Esophagus squamous epithelium (tissue), 4 donors: ENCODE data around the gene SMYD3.

Source experiments
- POLR2A ChIP-seq, 4 donors: fragments of 450-650 bp; IDR thresholded peaks; one replicate each; pipeline ENCODE4 v1.6.1; 2017; ENCODE audit warnings: antibody characterized with exemption in 4 of 4, mild to moderate bottlenecking in 4 of 4, moderate library complexity in 3 of 4
- TF ChIP-seq, protein P1 (sequence below), 6 experiments: fragments of 450-650 bp in 4 of 6; fragments of 200-600 bp in 2 of 6; sonication (generic) in 2 of 6; IDR thresholded peaks; one replicate each; pipeline ENCODE4 v1.5.1; 2016 to 2019; ENCODE audit warnings: antibody characterized with exemption in 6 of 6, mild to moderate bottlenecking in 4 of 6, moderate library complexity in 4 of 6

DNA sequence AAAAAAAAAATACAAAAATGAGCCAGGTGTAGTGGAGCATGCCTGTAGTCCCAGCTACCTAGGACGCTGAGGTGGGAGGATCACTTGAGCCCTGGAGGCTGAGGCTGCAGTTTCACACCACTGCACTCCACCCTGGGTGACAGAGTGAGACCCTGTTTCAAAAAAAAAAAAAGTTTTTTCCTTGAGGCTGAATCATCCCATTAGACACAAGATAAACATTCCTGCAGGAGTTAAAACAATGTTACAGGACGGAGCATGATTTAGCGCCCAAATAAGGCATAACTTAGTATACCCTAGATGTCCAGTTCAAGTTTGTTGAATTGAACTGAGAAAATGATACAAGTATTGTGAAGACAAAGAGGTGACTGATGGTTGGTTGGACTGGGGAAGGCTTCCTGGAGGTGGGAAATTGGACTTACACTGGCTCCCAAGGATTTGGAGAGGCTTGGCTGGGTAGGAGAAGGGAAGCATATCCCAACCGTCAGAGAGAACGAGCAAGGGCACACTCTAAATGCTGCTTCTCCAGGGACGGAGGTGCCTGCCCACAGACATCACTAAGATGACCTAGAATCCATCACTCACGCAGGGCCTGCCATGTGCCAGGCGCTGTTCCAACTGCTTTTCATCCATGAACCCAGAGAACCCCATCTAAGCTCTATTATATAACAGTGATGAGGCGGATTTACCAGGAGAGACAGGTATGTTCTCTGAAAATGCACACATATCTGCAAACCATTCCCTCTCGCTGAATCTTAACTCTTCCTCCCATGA lies 741.7 kb downstream of the SMYD3 start:
- TF ChIP-seq, protein P1, sequence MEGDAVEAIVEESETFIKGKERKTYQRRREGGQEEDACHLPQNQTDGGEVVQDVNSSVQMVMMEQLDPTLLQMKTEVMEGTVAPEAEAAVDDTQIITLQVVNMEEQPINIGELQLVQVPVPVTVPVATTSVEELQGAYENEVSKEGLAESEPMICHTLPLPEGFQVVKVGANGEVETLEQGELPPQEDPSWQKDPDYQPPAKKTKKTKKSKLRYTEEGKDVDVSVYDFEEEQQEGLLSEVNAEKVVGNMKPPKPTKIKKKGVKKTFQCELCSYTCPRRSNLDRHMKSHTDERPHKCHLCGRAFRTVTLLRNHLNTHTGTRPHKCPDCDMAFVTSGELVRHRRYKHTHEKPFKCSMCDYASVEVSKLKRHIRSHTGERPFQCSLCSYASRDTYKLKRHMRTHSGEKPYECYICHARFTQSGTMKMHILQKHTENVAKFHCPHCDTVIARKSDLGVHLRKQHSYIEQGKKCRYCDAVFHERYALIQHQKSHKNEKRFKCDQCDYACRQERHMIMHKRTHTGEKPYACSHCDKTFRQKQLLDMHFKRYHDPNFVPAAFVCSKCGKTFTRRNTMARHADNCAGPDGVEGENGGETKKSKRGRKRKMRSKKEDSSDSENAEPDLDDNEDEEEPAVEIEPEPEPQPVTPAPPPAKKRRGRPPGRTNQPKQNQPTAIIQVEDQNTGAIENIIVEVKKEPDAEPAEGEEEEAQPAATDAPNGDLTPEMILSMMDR (IDR thresholded peaks at IDR 0.05) = no peak
- no peak for TF ChIP-seq POLR2A (IDR thresholded peaks at IDR 0.05)
